HepG2 (cell line): ENCODE measurements around the gene SBK3. TPM values are rescaled to one million over a fixed set of nuclear protein-coding genes. Genes with fewer than 3 reads are reported as not detected.

Source experiments
- ATAC-seq: fragments of 200-7000 bp; cut with Tn5 transposase; 3 replicates; pipeline ENCODE4 v1.9.1; 2020; ENCODE audit warnings: mild to moderate bottlenecking, moderate library complexity
- BruUV-seq: library from RNA; stranded (reverse); fragments of 400-500 nt; replicated peaks from 2 replicates; lab custom pipeline; 2021; lab: Mats Ljungman, UMichigan
- CTCF ChIA-PET: fragments of 300-600 bp; formaldehyde crosslinking; extraction: SDS; loops from one replicate; lab custom pipeline; 2021; ENCODE audit warnings: low total read pairs, inconsistent platforms, low intra/inter-chr PET ratio; lab: Yijun Ruan, JAX
- POLR2A ChIA-PET: fragments of 350-600 bp; sonication (Branson Sonifier 250); formaldehyde crosslinking; loops from one replicate; lab custom pipeline; 2020; ENCODE audit warnings: antibody characterized with exemption, inconsistent platforms; lab: Yijun Ruan, JAX
- DNase-seq: peaks from one replicate; pipeline ENCODE4 v3.0.0-alpha.2; 2015; ENCODE audit warnings: low spot score
- FAIRE-seq: peaks from 3 replicates; lab custom pipeline; 2011; peaks lifted over from hg19 to GRCh38; lab: Jason Lieb, UNC
- H2AFZ ChIP-seq: one replicate; pipeline ENCODE4 v1.6.1; 2011; ENCODE audit warnings: low read length, inconsistent platforms
- H3K27ac ChIP-seq: fragments of 300-600 bp; 3 replicates; pipeline ENCODE4 v1.8.0; 2011; ENCODE audit warnings: mixed run types, mild to moderate bottlenecking, mixed read lengths, low read length, inconsistent platforms; ENCODE audit not compliant: insufficient read depth; ENCODE audit errors: extremely low read length
- H3K27me3 ChIP-seq, 2 experiments: fragments of 200-600 bp in 1 of 2; 2 replicates in 1 of 2; 3 replicates in 1 of 2; pipeline versions ENCODE4 v1.6.0 to v1.8.0; 2011; ENCODE audit warnings: low read length in 2 of 2, mild to moderate bottlenecking in 2 of 2, moderate library complexity in 2 of 2, inconsistent platforms in 1 of 2; ENCODE audit not compliant: insufficient read depth in 2 of 2, control insufficient read depth in 1 of 2
- H3K36me3 ChIP-seq, 2 experiments: fragments of 200-600 bp in 1 of 2; replicated peaks in 1 of 2; 2 replicates in 1 of 2; 3 replicates in 1 of 2; pipeline versions ENCODE4 v1.5.1 to v1.8.0; 2011; ENCODE audit warnings: low read length in 2 of 2, inconsistent platforms in 1 of 2; ENCODE audit not compliant: insufficient read depth in 2 of 2, control insufficient read depth in 1 of 2
- H3K4me1 ChIP-seq: 2 replicates; pipeline ENCODE4 v1.5.1; 2012; ENCODE audit warnings: low read length, inconsistent platforms; ENCODE audit not compliant: insufficient read depth
- H3K4me2 ChIP-seq: 2 replicates; pipeline ENCODE4 v1.6.0; 2011; ENCODE audit warnings: low read depth, low read length, inconsistent platforms
- H3K4me3 ChIP-seq, 3 experiments: fragments of 200-600 bp in 1 of 3; sonication (generic), shearing (Covaris generic) in 1 of 3; replicated peaks in 1 of 3; 2 replicates each; pipeline ENCODE4 v1.5.1; 2011 to 2016; ENCODE audit warnings: low read length in 3 of 3, inconsistent platforms in 2 of 3, low read depth in 2 of 3, mild to moderate bottlenecking in 2 of 3, control low read depth in 1 of 3, mixed read lengths in 1 of 3; ENCODE audit not compliant: insufficient read depth in 1 of 3
- H3K79me2 ChIP-seq: one replicate; pipeline ENCODE4 v1.6.1; 2011; ENCODE audit warnings: low read length, inconsistent platforms; ENCODE audit not compliant: insufficient read depth
- H3K9ac ChIP-seq: 2 replicates; pipeline ENCODE4 v1.6.0; 2011; ENCODE audit warnings: mild to moderate bottlenecking, low read depth, low read length, inconsistent platforms; ENCODE audit not compliant: insufficient read depth
- H3K9me3 ChIP-seq: 2 replicates; pipeline ENCODE4 v1.5.1; 2012; ENCODE audit warnings: mild to moderate bottlenecking, low read length
- H4K20me1 ChIP-seq: 2 replicates; pipeline ENCODE4 v1.6.0; 2011; ENCODE audit warnings: inconsistent platforms, mild to moderate bottlenecking, low read length, moderate library complexity; ENCODE audit not compliant: insufficient read depth
- AGO2 ChIP-seq: fragments of 200-400 bp; formaldehyde crosslinking; optimal IDR thresholded peaks from 2 replicates; pipeline ENCODE3; 2017; ENCODE audit warnings: mild to moderate bottlenecking, low read depth, low read length, moderate library complexity
- FOXK2 ChIP-seq: fragments of 450-650 bp; IDR thresholded peaks from 2 replicates; pipeline ENCODE4 v1.6.1; 2016
- GPN1 ChIP-seq: sonication (generic); formaldehyde crosslinking; IDR thresholded peaks from 2 replicates; pipeline ENCODE4 v1.5.1; 2020; ENCODE audit warnings: missing genetic modification reagents, borderline replicate concordance
- HNRNPLL ChIP-seq: fragments of 200-400 bp; formaldehyde crosslinking; IDR thresholded peaks from 2 replicates; pipeline ENCODE4 v1.6.1; 2017; ENCODE audit warnings: mild to moderate bottlenecking, low read depth, low read length; ENCODE audit not compliant: poor library complexity, severe bottlenecking
- SATB2 ChIP-seq: sonication (generic); formaldehyde crosslinking; IDR thresholded peaks from 2 replicates; pipeline ENCODE4 v1.5.0; 2020; ENCODE audit warnings: missing genetic modification reagents
- ZNF235 ChIP-seq: sonication (generic); formaldehyde crosslinking; IDR thresholded peaks from 2 replicates; pipeline ENCODE4 v1.8.1; 2023; ENCODE audit warnings: mild to moderate bottlenecking, missing genetic modification reagents, borderline replicate concordance
- WGBS: methylation state at CpG from one replicate; pipeline ENCODE4 v1.1.6; 2017; ENCODE audit warnings: low lambda C conversion rate; 5-methylcytosine and 5-hydroxymethylcytosine counted together
- in situ Hi-C: cut with HindIII; loops from 2 replicates; pipeline ENCODE4 v1.10.0; 2017; ENCODE audit warnings: low pct_unique_long_range_greater_than_20kb; ENCODE audit not compliant: extremely low pct_ligation_motif_present
- intact Hi-C: fragments of 100-400 bp; cut with micrococcal nuclease; formaldehyde crosslinking; loops from one replicate; pipeline ENCODE4 v1.10.0; 2022; ENCODE audit not compliant: unreplicated experiment
- polyA plus RNA-seq, 8 experiments: library from polyadenylated mRNA; depleted of rRNA in 3 of 8; stranded (reverse) in 7 of 8; unstranded in 1 of 8; fragments of >200 nt; fragmentation: Illumina TruSeq in 4 of 8; extraction: Trizol in 4 of 8; gene quantifications; 2 replicates each; pipeline versions ENCODE4 v1.2.1 to v1.2.3, GENCODE V29; 2011 to 2016; ENCODE audit warnings: low read depth in 4 of 8, missing spikeins in 1 of 8, mixed read lengths in 1 of 8; ENCODE audit not compliant: insufficient read depth in 1 of 8
- total RNA-seq, 5 experiments: library from RNA; depleted of rRNA; stranded (reverse); fragments of >200 nt; fragmentation: Illumina TruSeq; extraction: Trizol; gene quantifications; 2 replicates each; pipeline ENCODE4 v1.2.3, GENCODE V29; 2016; ENCODE audit warnings: low read depth in 1 of 5
- TF ChIP-seq, protein P1 (sequence below): fragments of 450-650 bp; IDR thresholded peaks from 2 replicates; pipeline ENCODE4 v1.6.1; 2017; ENCODE audit warnings: mild to moderate bottlenecking
- TF ChIP-seq, protein P2 (sequence below): sonication (generic); formaldehyde crosslinking; IDR thresholded peaks from 2 replicates; pipeline ENCODE4 v1.4.0; 2020; ENCODE audit warnings: low read depth, missing genetic modification reagents
- TF ChIP-seq, protein P3 (sequence below): sonication (generic); formaldehyde crosslinking; IDR thresholded peaks from 2 replicates; pipeline ENCODE4 v1.8.0; 2022; ENCODE audit warnings: mild to moderate bottlenecking, missing genetic modification reagents, moderate library complexity

The SBK3 gene
- total and polyA plus RNA-seq, 2 of the 13 experiments (the other 11 are each of a cell fraction or from before 2014, with no cell fraction given) = 0.66 to 0.77 TPM

DNA sequence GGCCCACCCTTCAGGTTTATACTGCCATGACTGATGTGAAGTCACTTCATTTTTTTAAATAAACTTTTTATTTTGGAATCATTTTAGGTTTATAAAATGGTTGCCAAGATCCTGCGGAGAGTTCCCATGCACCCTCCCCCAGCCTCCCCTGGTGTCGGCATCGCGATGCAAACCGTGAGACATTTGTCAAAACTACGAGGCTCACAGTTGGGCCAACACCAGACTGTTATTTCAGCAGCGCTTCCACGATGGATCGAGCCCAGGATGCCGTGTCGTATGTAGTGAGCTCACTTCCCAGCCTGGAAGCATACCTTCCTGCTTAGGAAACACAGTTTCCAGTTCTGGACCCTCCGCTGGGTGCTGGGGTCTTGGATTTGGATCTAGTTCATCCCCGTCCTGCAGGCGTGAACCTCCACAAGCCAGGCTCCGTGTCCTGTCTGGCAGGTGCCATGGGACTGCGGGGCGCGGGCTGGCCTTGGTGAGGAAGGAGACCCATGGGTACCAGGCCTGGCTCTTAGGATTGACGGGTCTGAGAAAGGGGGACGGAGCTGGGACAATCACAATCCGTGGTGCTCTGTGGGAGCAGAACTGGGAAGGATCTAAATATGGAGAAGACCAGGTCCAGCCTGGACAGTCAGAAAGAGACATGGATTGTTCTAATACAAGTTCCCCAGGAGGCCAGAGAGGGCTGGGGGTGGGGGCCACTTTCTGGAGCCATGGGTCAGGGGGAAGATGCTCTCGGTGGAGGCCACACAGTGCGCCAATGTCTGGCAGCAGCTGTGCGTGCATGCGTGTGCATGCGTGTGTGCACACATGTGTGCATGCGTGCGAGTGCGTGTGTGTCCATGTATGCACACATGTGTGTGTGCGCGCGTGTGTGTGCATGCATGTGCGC is 6.0 kb downstream of the SBK3 start:
- FAIRE-seq (no peak), DNase-seq (no peak), ATAC-seq (no peak)
- Histone ChIP-seq H3K4me2 (no peak overlapping the region), H3K4me3 (no peak overlapping the region), H2AFZ (no peak overlapping the region), H3K9ac (no peak overlapping the region), H3K9me3 (no peaks in the 10 kb centered on the region), H3K27ac (no peak overlapping the region), H3K36me3 (no peaks in the 10 kb centered on the region), H4K20me1 (no peaks in the 10 kb centered on the region), H3K27me3 (no peaks in the 10 kb centered on the region; a peak in 1 of 5 replicates), H3K79me2 (no peaks in the 10 kb centered on the region), H3K4me1 (peaks cover 35% of the 10 kb centered on the region)
- 76% methylated on average over 32 of the region's 33 CpGs for WGBS
- intact Hi-C loops = no loop called here
- ChIA-PET CTCF (no interaction called here), POLR2A (no interaction called here)
- BruUV-seq = no TSS peak
- TF ChIP-seq HNRNPLL (peak; percentile 63), AGO2 (peak; percentile 53)
- TF ChIP-seq, protein P1, sequence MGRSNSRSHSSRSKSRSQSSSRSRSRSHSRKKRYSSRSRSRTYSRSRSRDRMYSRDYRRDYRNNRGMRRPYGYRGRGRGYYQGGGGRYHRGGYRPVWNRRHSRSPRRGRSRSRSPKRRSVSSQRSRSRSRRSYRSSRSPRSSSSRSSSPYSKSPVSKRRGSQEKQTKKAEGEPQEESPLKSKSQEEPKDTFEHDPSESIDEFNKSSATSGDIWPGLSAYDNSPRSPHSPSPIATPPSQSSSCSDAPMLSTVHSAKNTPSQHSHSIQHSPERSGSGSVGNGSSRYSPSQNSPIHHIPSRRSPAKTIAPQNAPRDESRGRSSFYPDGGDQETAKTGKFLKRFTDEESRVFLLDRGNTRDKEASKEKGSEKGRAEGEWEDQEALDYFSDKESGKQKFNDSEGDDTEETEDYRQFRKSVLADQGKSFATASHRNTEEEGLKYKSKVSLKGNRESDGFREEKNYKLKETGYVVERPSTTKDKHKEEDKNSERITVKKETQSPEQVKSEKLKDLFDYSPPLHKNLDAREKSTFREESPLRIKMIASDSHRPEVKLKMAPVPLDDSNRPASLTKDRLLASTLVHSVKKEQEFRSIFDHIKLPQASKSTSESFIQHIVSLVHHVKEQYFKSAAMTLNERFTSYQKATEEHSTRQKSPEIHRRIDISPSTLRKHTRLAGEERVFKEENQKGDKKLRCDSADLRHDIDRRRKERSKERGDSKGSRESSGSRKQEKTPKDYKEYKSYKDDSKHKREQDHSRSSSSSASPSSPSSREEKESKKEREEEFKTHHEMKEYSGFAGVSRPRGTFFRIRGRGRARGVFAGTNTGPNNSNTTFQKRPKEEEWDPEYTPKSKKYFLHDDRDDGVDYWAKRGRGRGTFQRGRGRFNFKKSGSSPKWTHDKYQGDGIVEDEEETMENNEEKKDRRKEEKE = no peak
- in situ Hi-C loops = no loop called here

DNA sequence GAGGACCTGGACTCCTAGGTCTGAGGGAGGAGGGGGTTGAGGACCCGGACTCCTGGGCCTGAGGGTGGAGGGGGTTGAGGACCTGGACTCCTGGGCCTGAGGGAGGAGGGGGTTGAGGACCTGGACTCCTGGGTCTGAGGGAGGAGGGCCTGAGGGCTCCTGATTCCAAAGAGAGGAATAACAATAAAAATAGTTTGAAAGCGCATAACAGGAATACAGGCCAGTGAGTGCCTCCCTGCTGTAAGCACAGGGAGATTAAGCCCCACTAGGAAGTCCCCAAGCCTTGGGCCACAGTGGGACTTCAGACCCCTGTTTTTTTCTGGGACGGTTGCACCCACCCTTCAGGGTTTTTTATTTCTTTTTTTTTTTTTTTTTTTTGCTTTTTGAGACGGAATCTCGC is 7.2 kb downstream of the SBK3 start:
- no peak overlapping the region for H3K4me2 ChIP-seq
- in situ Hi-C loops = no loop called here
- TF ChIP-seq GPN1 (CRISPR knock-in tag) (no peak), FOXK2 (no peak), ZNF235 (no peak), SATB2 (no peak)
- TF ChIP-seq, protein P2, sequence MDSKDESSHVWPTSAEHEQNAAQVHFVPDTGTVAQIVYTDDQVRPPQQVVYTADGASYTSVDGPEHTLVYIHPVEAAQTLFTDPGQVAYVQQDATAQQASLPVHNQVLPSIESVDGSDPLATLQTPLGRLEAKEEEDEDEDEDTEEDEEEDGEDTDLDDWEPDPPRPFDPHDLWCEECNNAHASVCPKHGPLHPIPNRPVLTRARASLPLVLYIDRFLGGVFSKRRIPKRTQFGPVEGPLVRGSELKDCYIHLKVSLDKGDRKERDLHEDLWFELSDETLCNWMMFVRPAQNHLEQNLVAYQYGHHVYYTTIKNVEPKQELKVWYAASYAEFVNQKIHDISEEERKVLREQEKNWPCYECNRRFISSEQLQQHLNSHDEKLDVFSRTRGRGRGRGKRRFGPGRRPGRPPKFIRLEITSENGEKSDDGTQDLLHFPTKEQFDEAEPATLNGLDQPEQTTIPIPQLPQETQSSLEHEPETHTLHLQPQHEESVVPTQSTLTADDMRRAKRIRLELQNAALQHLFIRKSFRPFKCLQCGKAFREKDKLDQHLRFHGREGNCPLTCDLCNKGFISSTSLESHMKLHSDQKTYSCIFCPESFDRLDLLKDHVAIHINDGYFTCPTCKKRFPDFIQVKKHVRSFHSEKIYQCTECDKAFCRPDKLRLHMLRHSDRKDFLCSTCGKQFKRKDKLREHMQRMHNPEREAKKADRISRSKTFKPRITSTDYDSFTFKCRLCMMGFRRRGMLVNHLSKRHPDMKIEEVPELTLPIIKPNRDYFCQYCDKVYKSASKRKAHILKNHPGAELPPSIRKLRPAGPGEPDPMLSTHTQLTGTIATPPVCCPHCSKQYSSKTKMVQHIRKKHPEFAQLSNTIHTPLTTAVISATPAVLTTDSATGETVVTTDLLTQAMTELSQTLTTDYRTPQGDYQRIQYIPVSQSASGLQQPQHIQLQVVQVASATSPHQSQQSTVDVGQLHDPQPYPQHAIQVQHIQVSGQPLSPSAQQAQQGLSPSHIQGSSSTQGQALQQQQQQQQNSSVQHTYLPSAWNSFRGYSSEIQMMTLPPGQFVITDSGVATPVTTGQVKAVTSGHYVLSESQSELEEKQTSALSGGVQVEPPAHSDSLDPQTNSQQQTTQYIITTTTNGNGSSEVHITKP (CRISPR knock-in tag) = no peak
- TF ChIP-seq, protein P3, sequence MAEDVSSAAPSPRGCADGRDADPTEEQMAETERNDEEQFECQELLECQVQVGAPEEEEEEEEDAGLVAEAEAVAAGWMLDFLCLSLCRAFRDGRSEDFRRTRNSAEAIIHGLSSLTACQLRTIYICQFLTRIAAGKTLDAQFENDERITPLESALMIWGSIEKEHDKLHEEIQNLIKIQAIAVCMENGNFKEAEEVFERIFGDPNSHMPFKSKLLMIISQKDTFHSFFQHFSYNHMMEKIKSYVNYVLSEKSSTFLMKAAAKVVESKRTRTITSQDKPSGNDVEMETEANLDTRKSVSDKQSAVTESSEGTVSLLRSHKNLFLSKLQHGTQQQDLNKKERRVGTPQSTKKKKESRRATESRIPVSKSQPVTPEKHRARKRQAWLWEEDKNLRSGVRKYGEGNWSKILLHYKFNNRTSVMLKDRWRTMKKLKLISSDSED (CRISPR knock-in tag) = no peak

More for the DNA sequence above, 7.2 kb downstream of the SBK3 start:
- no peaks in the 10 kb centered on the region for H3K79me2 ChIP-seq
- H3K4me3 ChIP-seq = no peak overlapping the region
- ChIA-PET POLR2A (no interaction called here), CTCF (no interaction called here)
- BruUV-seq = no TSS peak
- H3K27ac ChIP-seq = no peak overlapping the region
- no peak for DNase-seq
- intact Hi-C loops = no loop called here
- no peaks in the 10 kb centered on the region; a peak in 1 of 5 replicates for H3K27me3 ChIP-seq
- H3K9ac ChIP-seq = no peak overlapping the region
- H3K36me3 ChIP-seq = no peaks in the 10 kb centered on the region
- ATAC-seq = no peak
- no peak overlapping the region for H2AFZ ChIP-seq
- no peak for FAIRE-seq
- 62% methylated on average over 5 of the region's 5 CpGs for WGBS
- H4K20me1 ChIP-seq = no peaks in the 10 kb centered on the region
- H3K4me1 ChIP-seq = peaks cover 32% of the 10 kb centered on the region
- H3K9me3 ChIP-seq = no peaks in the 10 kb centered on the region
